ENCODE data around the gene TDRD1. TPM values are rescaled to one million over a fixed set of nuclear protein-coding genes. Genes with fewer than 3 reads are reported as not detected.

The TDRD1 gene
- polyA plus RNA-seq, 1 donor from 2014 or later, result not detected

- Histone ChIP-seq H3K9me2 (ENCODE audit: insufficient read depth, low read length) (no peaks in the 10 kb centered on the region), H3K9ac (ENCODE audit: low read length) (no peak overlapping the region), H3F3A (ENCODE audit: insufficient read depth, low read length, poor library complexity, severe bottlenecking) (no peaks in the 10 kb centered on the region), H3K27me3 (ENCODE audit: insufficient read depth, low read depth, low read length) (peaks cover 7% of the 10 kb centered on the region), H3K27ac (ENCODE audit: low read length) (no peak overlapping the region), H3K4me3 (ENCODE audit: low read length) (no peak overlapping the region), H3K79me2 (replicated peaks; ENCODE audit: insufficient read depth, low read length) (no peaks in the 10 kb centered on the region), H2AFZ (ENCODE audit: low read depth, low read length) (no peak overlapping the region), H3K4me2 (ENCODE audit: low read length) (no peak overlapping the region), H3K36me3 (ENCODE audit: insufficient read depth, low read length) (no peaks in the 10 kb centered on the region), H4K20me1 (ENCODE audit: insufficient read depth) (no peaks in the 10 kb centered on the region), H3K9me3 (ENCODE audit: low read length) (no peaks in the 10 kb centered on the region)
- no peak for TF ChIP-seq TAF1 (IDR thresholded peaks at IDR 0.05; ENCODE audit: low read depth)
- no peak for TF ChIP-seq EZH2 (IDR thresholded peaks at IDR 0.05; ENCODE audit: borderline replicate concordance, insufficient read depth, low read length, poor library complexity, severe bottlenecking)
- TF ChIP-seq, protein P1, sequence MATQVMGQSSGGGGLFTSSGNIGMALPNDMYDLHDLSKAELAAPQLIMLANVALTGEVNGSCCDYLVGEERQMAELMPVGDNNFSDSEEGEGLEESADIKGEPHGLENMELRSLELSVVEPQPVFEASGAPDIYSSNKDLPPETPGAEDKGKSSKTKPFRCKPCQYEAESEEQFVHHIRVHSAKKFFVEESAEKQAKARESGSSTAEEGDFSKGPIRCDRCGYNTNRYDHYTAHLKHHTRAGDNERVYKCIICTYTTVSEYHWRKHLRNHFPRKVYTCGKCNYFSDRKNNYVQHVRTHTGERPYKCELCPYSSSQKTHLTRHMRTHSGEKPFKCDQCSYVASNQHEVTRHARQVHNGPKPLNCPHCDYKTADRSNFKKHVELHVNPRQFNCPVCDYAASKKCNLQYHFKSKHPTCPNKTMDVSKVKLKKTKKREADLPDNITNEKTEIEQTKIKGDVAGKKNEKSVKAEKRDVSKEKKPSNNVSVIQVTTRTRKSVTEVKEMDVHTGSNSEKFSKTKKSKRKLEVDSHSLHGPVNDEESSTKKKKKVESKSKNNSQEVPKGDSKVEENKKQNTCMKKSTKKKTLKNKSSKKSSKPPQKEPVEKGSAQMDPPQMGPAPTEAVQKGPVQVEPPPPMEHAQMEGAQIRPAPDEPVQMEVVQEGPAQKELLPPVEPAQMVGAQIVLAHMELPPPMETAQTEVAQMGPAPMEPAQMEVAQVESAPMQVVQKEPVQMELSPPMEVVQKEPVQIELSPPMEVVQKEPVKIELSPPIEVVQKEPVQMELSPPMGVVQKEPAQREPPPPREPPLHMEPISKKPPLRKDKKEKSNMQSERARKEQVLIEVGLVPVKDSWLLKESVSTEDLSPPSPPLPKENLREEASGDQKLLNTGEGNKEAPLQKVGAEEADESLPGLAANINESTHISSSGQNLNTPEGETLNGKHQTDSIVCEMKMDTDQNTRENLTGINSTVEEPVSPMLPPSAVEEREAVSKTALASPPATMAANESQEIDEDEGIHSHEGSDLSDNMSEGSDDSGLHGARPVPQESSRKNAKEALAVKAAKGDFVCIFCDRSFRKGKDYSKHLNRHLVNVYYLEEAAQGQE (IDR thresholded peaks at IDR 0.05; ENCODE audit: borderline replicate concordance), result no peak
- TF ChIP-seq POLR2AphosphoS5 (IDR thresholded peaks at IDR 0.05), result no peak
- no peak for TF ChIP-seq MXI1 (conservative IDR thresholded peaks at IDR 0.05; ENCODE audit: poor library complexity, severe bottlenecking)
- no peak for TF ChIP-seq SMC3 (conservative IDR thresholded peaks at IDR 0.05; ENCODE audit: poor library complexity)
These were observed 594 bp downstream of the TDRD1 start for GRCh38 chr10:114179747-114180146.

- no peak overlapping the region for H3K27ac ChIP-seq (ENCODE audit: low read length)
- H3K36me3 ChIP-seq (ENCODE audit: insufficient read depth, low read length), result no peaks in the 10 kb centered on the region
- no peak overlapping the region for H3K9ac ChIP-seq (ENCODE audit: low read length)
- no peaks in the 10 kb centered on the region for H4K20me1 ChIP-seq (ENCODE audit: insufficient read depth)
- H3K4me3 ChIP-seq (ENCODE audit: low read length), result no peak overlapping the region
- no peaks in the 10 kb centered on the region for H3K9me2 ChIP-seq (ENCODE audit: insufficient read depth, low read length)
- H3K9me3 ChIP-seq (ENCODE audit: low read length), result no peaks in the 10 kb centered on the region
- no peak overlapping the region for H3K4me2 ChIP-seq (ENCODE audit: low read length)
- no peak for TF ChIP-seq MXI1 (conservative IDR thresholded peaks at IDR 0.05; ENCODE audit: poor library complexity, severe bottlenecking)
- no peak for TF ChIP-seq SMC3 (conservative IDR thresholded peaks at IDR 0.05; ENCODE audit: poor library complexity)
- no peak for TF ChIP-seq POLR2AphosphoS5 (IDR thresholded peaks at IDR 0.05)
- TF ChIP-seq EP300 (conservative IDR thresholded peaks at IDR 0.05; ENCODE audit: poor library complexity, severe bottlenecking), result no peak
- TF ChIP-seq, protein P1 (IDR thresholded peaks at IDR 0.05; ENCODE audit: borderline replicate concordance), result no peak
- no peak for TF ChIP-seq TAF1 (IDR thresholded peaks at IDR 0.05; ENCODE audit: low read depth)
- no peak for TF ChIP-seq RAD21 (conservative IDR thresholded peaks at IDR 0.05)
- TF ChIP-seq EZH2 (IDR thresholded peaks at IDR 0.05; ENCODE audit: borderline replicate concordance, insufficient read depth, low read length, poor library complexity, severe bottlenecking), result no peak
- TF ChIP-seq, protein P2, sequence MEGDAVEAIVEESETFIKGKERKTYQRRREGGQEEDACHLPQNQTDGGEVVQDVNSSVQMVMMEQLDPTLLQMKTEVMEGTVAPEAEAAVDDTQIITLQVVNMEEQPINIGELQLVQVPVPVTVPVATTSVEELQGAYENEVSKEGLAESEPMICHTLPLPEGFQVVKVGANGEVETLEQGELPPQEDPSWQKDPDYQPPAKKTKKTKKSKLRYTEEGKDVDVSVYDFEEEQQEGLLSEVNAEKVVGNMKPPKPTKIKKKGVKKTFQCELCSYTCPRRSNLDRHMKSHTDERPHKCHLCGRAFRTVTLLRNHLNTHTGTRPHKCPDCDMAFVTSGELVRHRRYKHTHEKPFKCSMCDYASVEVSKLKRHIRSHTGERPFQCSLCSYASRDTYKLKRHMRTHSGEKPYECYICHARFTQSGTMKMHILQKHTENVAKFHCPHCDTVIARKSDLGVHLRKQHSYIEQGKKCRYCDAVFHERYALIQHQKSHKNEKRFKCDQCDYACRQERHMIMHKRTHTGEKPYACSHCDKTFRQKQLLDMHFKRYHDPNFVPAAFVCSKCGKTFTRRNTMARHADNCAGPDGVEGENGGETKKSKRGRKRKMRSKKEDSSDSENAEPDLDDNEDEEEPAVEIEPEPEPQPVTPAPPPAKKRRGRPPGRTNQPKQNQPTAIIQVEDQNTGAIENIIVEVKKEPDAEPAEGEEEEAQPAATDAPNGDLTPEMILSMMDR (IDR thresholded peaks at IDR 0.05; ENCODE audit: poor library complexity, severe bottlenecking), result no peak
- H3K27me3 ChIP-seq (ENCODE audit: insufficient read depth, low read depth, low read length), result peaks cover 1% of the 10 kb centered on the region
- H2AFZ ChIP-seq (ENCODE audit: low read depth, low read length), result no peak overlapping the region
- no peaks in the 10 kb centered on the region for H3K79me2 ChIP-seq (replicated peaks; ENCODE audit: insufficient read depth, low read length)
- H3F3A ChIP-seq (ENCODE audit: insufficient read depth, low read length, poor library complexity, severe bottlenecking), result no peaks in the 10 kb centered on the region
These were observed 1.8 kb downstream of the TDRD1 start for GRCh38 chr10:114180937-114181336.
